Karpas-422 (cell line): ENCODE data around the gene ADAT3. TPM values are rescaled to one million over a fixed set of nuclear protein-coding genes. Genes with fewer than 3 reads are reported as not detected.
A peak's percentile ranks its signal among the peaks of the same experiment; 100 is the strongest.

Experiments
- DNase-seq: peaks from one replicate; pipeline ENCODE4 v3.0.0-alpha.2; 2015
- H2AFZ ChIP-seq: fragments of 200-600 bp; sonication (generic); 2 replicates; pipeline ENCODE4 v1.6.1; 2014; ENCODE audit warnings: antibody characterized with exemption, low read length, mixed read lengths
- H3K27ac ChIP-seq: fragments of 200-600 bp; sonication (generic); 2 replicates; pipeline ENCODE4 v1.5.1; 2014; ENCODE audit warnings: mild to moderate bottlenecking, low read length, moderate library complexity
- H3K27me3 ChIP-seq: fragments of 200-600 bp; sonication (generic); 2 replicates; pipeline ENCODE4 v1.6.1; 2014; ENCODE audit warnings: low read length, mixed read lengths
- H3K36me3 ChIP-seq: fragments of 200-600 bp; sonication (generic); 2 replicates; pipeline ENCODE4 v1.6.1; 2014; ENCODE audit warnings: low read length, mixed read lengths; ENCODE audit not compliant: insufficient read depth
- H3K4me1 ChIP-seq: fragments of 200-600 bp; sonication (generic); 2 replicates; pipeline ENCODE4 v1.6.1; 2014; ENCODE audit warnings: mild to moderate bottlenecking, low read length, mixed read lengths
- H3K4me2 ChIP-seq: fragments of 200-600 bp; sonication (generic); 2 replicates; pipeline ENCODE4 v1.6.1; 2014; ENCODE audit warnings: low read length, low read depth, mild to moderate bottlenecking; ENCODE audit not compliant: poor library complexity, severe bottlenecking
- H3K4me3 ChIP-seq: fragments of 200-600 bp; sonication (generic); 2 replicates; pipeline ENCODE4 v1.5.1; 2014; ENCODE audit warnings: mild to moderate bottlenecking, antibody characterized with exemption, low read length, mixed read lengths
- H3K79me2 ChIP-seq: fragments of 200-600 bp; sonication (generic); 2 replicates; pipeline ENCODE4 v1.6.1; 2014; ENCODE audit warnings: mild to moderate bottlenecking, low read length, mixed read lengths
- H3K9ac ChIP-seq: fragments of 200-600 bp; sonication (generic); 2 replicates; pipeline ENCODE4 v1.6.0; 2014; ENCODE audit warnings: low read length
- H3K9me2 ChIP-seq: fragments of 200-600 bp; sonication (generic), shearing (Covaris generic); replicated peaks from 2 replicates; pipeline ENCODE4 v1.6.0; 2014; ENCODE audit warnings: mild to moderate bottlenecking, low read length, moderate library complexity; ENCODE audit not compliant: insufficient read depth
- H3K9me3 ChIP-seq: fragments of 300-700, 200-600 bp; sonication (generic); 2 replicates; pipeline ENCODE4 v1.6.1; 2014; ENCODE audit warnings: low read length, mixed read lengths
- H4K20me1 ChIP-seq: fragments of 200-600 bp; sonication (generic); 2 replicates; pipeline ENCODE4 v1.6.1; 2014; ENCODE audit warnings: mild to moderate bottlenecking, antibody characterized with exemption, low read length, low read depth; ENCODE audit not compliant: insufficient read depth
- total RNA-seq: library from RNA; depleted of rRNA; stranded (reverse); fragments of >200 nt; shearing (Covaris generic); gene quantifications from 2 replicates; pipeline ENCODE4 v1.2.3, GENCODE V29; 2014; ENCODE audit warnings: low replicate concordance

ADAT3 gene
- total RNA-seq, 1 experiment from 2014 or later: 1.2 TPM

DNA sequence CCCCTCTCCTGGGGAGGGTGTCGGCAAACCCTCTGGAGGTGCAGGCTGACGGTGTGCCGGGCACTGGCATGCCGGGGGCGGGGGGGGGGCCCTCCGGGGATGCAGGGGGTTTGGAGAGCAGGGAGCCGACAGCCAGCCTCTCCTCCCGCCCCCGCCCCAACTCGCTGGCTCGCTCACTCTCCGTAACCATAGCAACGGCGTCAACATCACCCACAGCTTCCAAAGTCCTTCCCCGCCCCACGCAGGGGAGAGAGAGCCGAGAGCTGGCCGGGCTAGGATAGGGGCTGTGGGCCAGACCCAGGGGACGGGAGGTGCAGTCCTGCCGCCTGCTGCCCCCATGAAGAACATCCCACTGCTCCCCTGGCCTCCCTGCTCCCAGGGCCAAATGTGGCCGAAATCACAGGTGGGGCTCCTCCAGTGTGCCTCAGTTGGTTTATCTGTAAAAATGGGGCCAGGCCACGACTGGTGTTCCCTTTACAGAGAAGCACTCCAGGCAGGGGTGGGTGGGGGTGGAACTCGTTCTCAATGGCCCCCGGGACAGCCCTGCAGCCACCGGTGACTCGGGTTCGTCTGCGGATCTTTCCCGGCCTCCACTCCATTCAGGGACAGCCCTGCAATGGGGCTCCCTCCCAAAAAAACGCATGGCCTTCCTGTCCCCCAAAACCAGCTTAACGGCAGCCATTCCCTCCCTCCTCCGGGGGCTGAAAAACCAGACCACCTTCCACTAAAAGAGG is 45.0 kb upstream of the ADAT3 start:
- Histone ChIP-seq H3K4me1 (peaks cover 68% of the 10 kb centered on the region), H3K9me2 (no peaks in the 10 kb centered on the region), H3K27me3 (no peaks in the 10 kb centered on the region), H3K36me3 (no peaks in the 10 kb centered on the region), H4K20me1 (peaks cover 51% of the 10 kb centered on the region; the same call in 1 of the 2 replicates), H3K9me3 (no peaks in the 10 kb centered on the region), H3K79me2 (peaks cover 78% of the 10 kb centered on the region), H3K4me3 (peak overlapping the region; percentile 93), H3K4me2 (peak overlapping the region; percentile 90), H2AFZ (no peak overlapping the region), H3K27ac (peak overlapping the region; percentile 84), H3K9ac (peak overlapping the region; percentile 97)
- peak; percentile 81 for DNase-seq

DNA sequence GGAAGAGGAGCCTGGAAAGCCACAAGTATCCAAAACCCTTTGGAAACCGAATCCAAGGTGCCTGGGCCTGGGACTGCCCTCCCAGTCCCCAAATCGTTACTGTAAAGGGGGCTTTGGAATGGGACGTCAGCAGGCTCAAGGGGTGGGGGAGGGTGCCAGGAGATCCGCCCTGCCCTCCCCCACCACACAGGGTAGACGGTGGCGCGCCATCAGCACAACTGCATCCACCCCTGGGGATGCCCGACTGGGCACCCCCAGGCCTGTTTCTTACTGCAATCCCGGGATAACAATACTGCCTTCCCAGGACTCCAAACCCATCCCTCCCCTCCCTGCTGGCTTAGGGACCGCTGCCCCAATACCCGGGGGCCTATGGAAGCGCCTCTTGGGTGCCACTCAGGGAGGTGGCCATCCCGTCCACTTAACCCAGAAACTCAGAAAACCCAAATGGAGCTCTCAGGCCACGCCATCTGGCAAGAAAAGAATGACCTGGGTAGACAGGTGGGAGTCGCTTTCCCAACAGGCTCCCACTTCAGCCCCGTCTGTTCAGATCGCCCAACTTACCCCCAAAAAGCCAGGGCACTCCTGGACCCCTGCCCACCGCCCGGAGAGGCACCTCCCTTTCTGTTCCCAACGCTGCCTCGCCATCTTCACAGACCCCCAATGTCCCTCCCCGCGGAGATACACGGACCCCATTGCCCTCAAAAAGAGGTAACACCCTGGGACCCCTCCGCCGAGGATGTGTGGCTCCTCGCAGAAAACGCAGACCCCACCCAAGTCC is 44.2 kb upstream of the ADAT3 start:
- peaks cover 74% of the 10 kb centered on the region for H3K79me2 ChIP-seq
- H3K9me2 ChIP-seq: no peaks in the 10 kb centered on the region
- no peak overlapping the region for H2AFZ ChIP-seq
- no peaks in the 10 kb centered on the region for H3K27me3 ChIP-seq
- no peak for DNase-seq
- H3K27ac ChIP-seq: peak overlapping the region; percentile 84
- peak overlapping the region; percentile 97 for H3K9ac ChIP-seq
- peaks cover 45% of the 10 kb centered on the region; the same call in 1 of the 2 replicates for H4K20me1 ChIP-seq
- H3K9me3 ChIP-seq: no peaks in the 10 kb centered on the region
- peaks cover 61% of the 10 kb centered on the region for H3K4me1 ChIP-seq
- H3K4me3 ChIP-seq: peak overlapping the region; percentile 93
- peak overlapping the region; percentile 90 for H3K4me2 ChIP-seq
- no peaks in the 10 kb centered on the region for H3K36me3 ChIP-seq

DNA sequence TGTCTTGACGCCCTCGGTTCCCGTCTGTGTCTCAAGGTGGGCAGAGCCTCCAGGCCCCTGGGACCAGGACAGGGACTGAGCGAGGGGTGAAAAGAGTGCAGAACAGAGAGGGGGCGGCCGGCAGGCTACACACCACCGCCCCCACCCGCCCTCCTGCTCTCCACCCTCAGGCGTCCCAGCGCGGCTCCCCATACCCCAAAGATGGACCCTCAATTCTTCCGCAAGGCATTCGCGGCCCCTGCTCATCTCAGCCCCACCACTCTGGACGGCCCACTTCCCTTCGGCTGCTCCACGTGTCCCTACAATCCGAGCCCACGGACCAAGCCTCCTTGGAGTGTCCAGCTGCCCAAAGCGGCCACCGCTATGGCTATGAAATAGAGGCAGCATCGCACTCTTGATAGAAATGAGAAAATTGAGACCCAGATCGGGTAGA is 43.6 kb upstream of the ADAT3 start:
- H3K79me2 ChIP-seq: peaks cover 68% of the 10 kb centered on the region
- peaks cover 39% of the 10 kb centered on the region; the same call in 1 of the 2 replicates for H4K20me1 ChIP-seq
- no peaks in the 10 kb centered on the region for H3K36me3 ChIP-seq
- H3K4me3 ChIP-seq: peak overlapping the region; percentile 93
- no peaks in the 10 kb centered on the region for H3K9me2 ChIP-seq
- peak overlapping the region; percentile 84 for H3K27ac ChIP-seq
- DNase-seq: peak; percentile 58
- H3K9me3 ChIP-seq: no peaks in the 10 kb centered on the region
- H3K9ac ChIP-seq: peak overlapping the region; percentile 97
- H2AFZ ChIP-seq: no peak overlapping the region
- peak overlapping the region; percentile 90 for H3K4me2 ChIP-seq
- H3K4me1 ChIP-seq: peaks cover 55% of the 10 kb centered on the region
- H3K27me3 ChIP-seq: no peaks in the 10 kb centered on the region

DNA sequence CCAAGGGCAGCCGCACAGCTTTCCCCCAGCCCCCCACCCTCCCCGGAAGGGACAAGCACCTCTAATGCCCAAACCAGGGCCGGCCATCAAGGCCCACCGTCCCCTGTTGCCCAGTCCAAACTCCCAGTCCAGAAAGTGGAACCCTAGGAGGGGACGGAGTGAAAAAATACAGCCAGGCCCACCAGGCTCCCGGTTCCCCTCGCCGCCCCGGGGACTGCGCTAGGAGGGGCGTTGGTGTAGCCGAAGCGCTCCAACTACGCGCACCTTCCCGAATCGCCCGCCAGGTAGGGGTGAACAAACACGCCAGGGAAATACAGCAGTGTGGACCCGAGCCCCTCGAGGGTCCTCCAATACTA is 43.2 kb upstream of the ADAT3 start:
- H4K20me1 ChIP-seq: peaks cover 39% of the 10 kb centered on the region; the same call in 1 of the 2 replicates
- peaks cover 64% of the 10 kb centered on the region for H3K79me2 ChIP-seq
- peak overlapping the region; percentile 84 for H3K27ac ChIP-seq
- no peaks in the 10 kb centered on the region for H3K27me3 ChIP-seq
- no peaks in the 10 kb centered on the region for H3K9me3 ChIP-seq
- H2AFZ ChIP-seq: no peak overlapping the region
- H3K9me2 ChIP-seq: no peaks in the 10 kb centered on the region
- H3K4me1 ChIP-seq: peaks cover 51% of the 10 kb centered on the region
- H3K36me3 ChIP-seq: no peaks in the 10 kb centered on the region
- H3K4me2 ChIP-seq: peak overlapping the region; percentile 90
- H3K4me3 ChIP-seq: peak overlapping the region; percentile 93
- H3K9ac ChIP-seq: peak overlapping the region; percentile 97
- no peak for DNase-seq

DNA sequence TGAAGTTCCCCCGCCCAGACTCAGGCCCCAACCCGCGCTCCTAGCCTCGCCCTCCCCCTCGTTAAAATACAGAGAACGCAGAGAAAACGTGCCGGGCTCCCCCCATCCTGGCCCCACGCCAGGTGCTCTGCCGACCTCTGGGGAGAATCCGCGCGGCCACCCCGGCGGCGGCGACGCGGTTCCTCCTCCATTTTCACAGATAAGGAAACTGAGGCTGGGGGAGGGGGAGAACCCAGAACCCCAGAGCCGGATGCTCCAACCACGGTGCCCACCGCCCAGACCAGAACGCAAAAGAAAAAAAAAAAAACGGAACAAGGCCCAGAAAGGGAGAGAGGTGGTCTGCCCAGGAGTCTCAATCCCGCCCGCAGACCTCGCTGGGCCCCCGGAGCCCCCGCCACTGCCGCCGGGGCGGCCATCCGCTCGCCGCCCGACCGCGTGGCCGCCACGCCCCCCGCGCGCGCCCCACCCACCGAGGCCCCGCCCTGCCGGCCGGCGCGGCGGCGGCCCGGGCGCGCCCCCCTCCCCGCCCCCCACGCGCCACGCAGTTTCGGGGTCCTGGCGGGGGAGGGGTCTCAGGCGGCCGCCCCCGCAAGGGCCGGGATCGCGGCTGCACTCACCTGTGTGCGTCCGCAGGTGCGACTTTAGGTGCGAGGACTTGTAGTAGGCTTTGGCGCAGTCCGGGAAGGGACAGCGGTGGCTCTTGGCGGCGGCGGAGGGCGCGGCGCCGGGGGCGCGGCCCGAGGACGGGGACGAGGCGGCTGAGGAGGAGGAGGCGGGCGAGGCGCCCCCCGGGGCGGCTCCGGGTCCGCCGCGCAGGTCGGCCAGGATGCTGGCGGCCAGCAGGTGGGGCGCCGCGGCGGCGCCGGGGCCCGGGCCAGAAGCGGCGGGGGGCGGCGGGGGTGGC is 42.5 kb upstream of the ADAT3 start:
- H3K79me2 ChIP-seq: peaks cover 58% of the 10 kb centered on the region
- H3K4me2 ChIP-seq: peak overlapping the region; percentile 90
- no peaks in the 10 kb centered on the region for H3K9me3 ChIP-seq
- H3K4me3 ChIP-seq: peak overlapping the region; percentile 93
- H3K27me3 ChIP-seq: no peaks in the 10 kb centered on the region
- H3K27ac ChIP-seq: peak overlapping the region; percentile 84
- H2AFZ ChIP-seq: no peak overlapping the region
- DNase-seq: peak; percentile 82
- H4K20me1 ChIP-seq: peaks cover 39% of the 10 kb centered on the region; the same call in 1 of the 2 replicates
- no peaks in the 10 kb centered on the region for H3K9me2 ChIP-seq
- H3K4me1 ChIP-seq: peaks cover 45% of the 10 kb centered on the region
- H3K36me3 ChIP-seq: no peaks in the 10 kb centered on the region
- H3K9ac ChIP-seq: peak overlapping the region; percentile 97

DNA sequence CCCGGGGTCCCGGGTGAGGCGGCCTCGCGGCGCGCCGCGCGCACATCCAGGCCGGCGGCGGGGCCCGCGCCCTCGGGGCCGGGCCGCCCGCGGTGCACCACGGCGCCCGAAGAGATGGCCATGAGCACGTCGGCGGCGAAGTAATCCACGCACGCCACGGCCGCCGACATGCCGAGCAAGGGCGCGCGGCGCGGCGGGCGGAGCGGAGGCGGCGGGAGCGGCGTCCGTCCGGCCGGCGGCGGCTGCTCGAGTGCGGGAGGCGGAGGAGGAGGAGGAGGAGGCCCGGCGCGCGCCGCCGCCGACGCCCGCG is 41.9 kb upstream of the ADAT3 start, which contains the start of gene KLF16:
KLF16 (minus strand) TSS at position 252 of the 310 bp plus-strand sequence; CDS start at position 170, 82 bp downstream.
- Histone ChIP-seq H3K9me3 (no peaks in the 10 kb centered on the region), H3K36me3 (no peaks in the 10 kb centered on the region), H3K27ac (peak within 1 kb of the TSS; percentile 94), H3K9ac (peak within 1 kb of the TSS; percentile 97), H3K79me2 (peaks cover 51% of the 10 kb centered on the region), H3K27me3 (no peaks in the 10 kb centered on the region), H4K20me1 (peaks cover 39% of the 10 kb centered on the region; the same call in 1 of the 2 replicates), H3K4me3 (peak within 1 kb of the TSS; percentile 93), H3K4me1 (peaks cover 39% of the 10 kb centered on the region), H3K4me2 (peak within 1 kb of the TSS; percentile 95), H2AFZ (no peak within 1 kb of the TSS), H3K9me2 (no peaks in the 10 kb centered on the region)
- no peak for DNase-seq

DNA sequence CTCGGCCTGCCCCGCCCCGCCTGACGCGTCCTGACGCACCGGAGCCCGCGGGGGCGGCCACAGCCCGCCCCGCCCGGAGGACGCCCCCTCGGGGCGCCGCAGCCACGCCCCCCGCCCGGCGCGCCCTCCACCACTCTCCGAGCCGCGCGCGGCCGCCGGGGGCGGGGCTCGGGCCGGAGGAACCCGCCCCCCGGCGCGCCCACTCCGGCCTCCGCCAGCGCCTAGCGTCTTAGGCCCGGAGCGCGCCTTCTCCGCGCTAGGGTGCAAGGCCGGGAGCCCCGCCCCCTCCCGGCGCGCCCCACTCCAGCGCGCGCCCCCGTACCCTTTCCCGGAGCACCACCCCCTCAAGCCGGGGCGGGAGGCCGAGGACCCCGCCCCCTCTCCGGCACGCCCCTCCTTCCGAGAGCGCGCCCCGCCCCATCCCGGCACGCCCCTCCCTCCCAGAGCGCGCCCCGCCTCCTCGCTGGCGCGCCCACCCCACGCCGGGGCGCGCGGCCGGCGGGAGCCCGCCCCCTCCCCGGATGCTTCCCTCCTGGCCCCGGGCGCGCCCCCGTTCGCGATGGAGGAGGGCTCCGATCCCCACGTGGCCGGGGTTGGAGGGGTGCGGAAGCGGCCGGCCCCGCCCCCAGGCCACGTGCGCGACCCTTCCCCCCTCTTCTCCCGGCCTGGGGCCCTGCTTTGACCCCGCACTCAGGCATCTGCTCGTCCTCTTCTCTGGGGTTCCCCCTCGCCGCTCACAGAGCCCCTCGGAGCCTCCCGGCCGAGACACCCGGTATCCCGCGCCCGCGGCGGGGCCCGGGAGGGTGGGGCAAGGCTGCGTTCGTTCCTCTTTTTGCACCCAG is 41.3 kb upstream of the ADAT3 start:
- Histone ChIP-seq H3K79me2 (peaks cover 48% of the 10 kb centered on the region), H3K4me1 (peaks cover 33% of the 10 kb centered on the region), H4K20me1 (peaks cover 33% of the 10 kb centered on the region; the same call in 1 of the 2 replicates), H3K36me3 (no peaks in the 10 kb centered on the region), H2AFZ (no peak overlapping the region), H3K9me3 (no peaks in the 10 kb centered on the region), H3K9me2 (no peaks in the 10 kb centered on the region), H3K27me3 (no peaks in the 10 kb centered on the region), H3K27ac (peak overlapping the region; percentile 94), H3K9ac (peak overlapping the region; percentile 96), H3K4me3 (peak overlapping the region; percentile 82), H3K4me2 (peak overlapping the region; percentile 95)
- peak; percentile 98 for DNase-seq
